ENCODE results near the gene GNGT2. TPM values are rescaled to one million over a fixed set of nuclear protein-coding genes. Genes with fewer than 3 reads are reported as not detected.

GNGT2 gene
- total RNA-seq (1 to 10 TPM; 3.6 to 4.8 TPM), polyA plus RNA-seq (ENCODE audit: insufficient read length in 6 of 6) (1 to 10 TPM; 2.5 to 4.6 (median 3.0) TPM)
- long read RNA-seq, donor 1, result 0 reads
- long read RNA-seq, donor 2, partial matches to known transcripts, result 6 of 11 reads
- long read RNA-seq, donor 2, other reads (novel, unspliced or antisense), result 5 of 11 reads
- long read RNA-seq, donor 3, result 0 reads
- long read RNA-seq, donor 4, partial matches to known transcripts, result 1 of 6 reads
- long read RNA-seq, donor 4, other reads (novel, unspliced or antisense), result 3 of 6 reads
- long read RNA-seq, donor 5, result 0 reads
- long read RNA-seq, donor 6, partial matches to known transcripts, result 0 of 2 reads
- long read RNA-seq, donor 6, other reads (novel, unspliced or antisense), result 0 of 2 reads
- long read RNA-seq, donor 7, partial matches to known transcripts, result 0 of 2 reads
- long read RNA-seq, donor 7, other reads (novel, unspliced or antisense), result 0 of 2 reads
- long read RNA-seq, donor 8, result 0 reads
- long read RNA-seq, donor 9, result 0 reads
- long read RNA-seq, donor 10, partial matches to known transcripts, result 0 of 7 reads
- long read RNA-seq, donor 10, other reads (novel, unspliced or antisense), result 6 of 7 reads
- long read RNA-seq, donor 11, result 0 reads
- long read RNA-seq, donor 12, result 0 reads

DNA sequence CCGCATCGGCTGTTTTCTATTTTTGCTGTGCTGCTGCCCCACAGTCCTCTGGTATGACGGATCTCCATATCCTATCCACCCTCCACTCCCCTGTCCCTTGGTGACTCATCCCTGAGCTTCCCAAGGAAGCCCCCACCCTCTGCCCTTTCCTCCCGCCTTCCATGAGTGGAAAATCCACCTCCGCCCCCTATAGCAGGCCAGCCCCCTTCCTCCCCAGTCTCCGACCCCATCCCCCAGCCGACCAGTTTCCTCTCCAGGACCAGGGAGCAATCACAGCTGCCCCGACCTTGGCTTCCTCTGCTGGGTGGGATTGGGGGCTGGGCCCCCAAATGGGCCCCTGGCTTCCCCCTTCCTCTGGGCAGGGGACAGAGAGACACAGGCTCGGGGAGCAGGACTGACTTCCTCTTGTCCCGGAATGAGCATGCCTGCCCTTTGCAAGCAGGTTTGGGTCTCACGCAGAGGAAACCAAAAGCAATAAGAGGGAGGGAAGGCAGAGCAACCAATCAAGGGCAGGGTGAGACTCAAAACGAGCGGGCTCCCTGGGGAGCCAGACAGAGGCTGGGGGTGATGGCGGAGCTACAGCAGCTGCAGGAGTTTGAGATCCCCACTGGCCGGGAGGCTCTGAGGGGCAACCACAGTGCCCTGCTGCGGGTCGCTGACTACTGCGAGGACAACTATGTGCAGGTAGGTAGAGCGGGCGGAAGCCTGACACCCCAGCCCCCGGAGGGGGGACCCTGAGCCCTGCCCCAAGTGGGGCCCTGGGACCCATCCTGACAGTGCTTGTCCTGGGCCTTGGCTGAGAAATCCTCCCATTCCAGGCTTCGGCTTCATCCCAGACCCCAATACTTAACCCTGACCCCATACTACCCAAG lies at the start of gene GNGT2, which contains the start of gene ABI3:
Gene GNGT2, minus strand, starts transcription at position 417 of the 872 bp plus-strand sequence. CDS start 3,152 bp downstream, outside the sequence.
Gene ABI3, plus strand, starts transcription at position 550 of the 872 bp plus-strand sequence. Its CDS starts 18 bp downstream, at position 568.
- no peaks in the 10 kb centered on the region for H3K9me3 ChIP-seq
- H3K27ac ChIP-seq, result peak within 1 kb of the TSS; percentile 67 to 79
- peak within 1 kb of the TSS; percentile 13 to 56 for H3K4me3 ChIP-seq
- intact Hi-C loops (cut with DNase I), result no loop called here
- no peaks in the 10 kb centered on the region for H3K36me3 ChIP-seq
- peaks cover 0 to 68% of the 10 kb centered on the region in 2 donors for H3K4me1 ChIP-seq
- H3K27me3 ChIP-seq, result peaks cover 0 to 22% of the 10 kb centered on the region in 2 donors
- TF ChIP-seq, protein P1, sequence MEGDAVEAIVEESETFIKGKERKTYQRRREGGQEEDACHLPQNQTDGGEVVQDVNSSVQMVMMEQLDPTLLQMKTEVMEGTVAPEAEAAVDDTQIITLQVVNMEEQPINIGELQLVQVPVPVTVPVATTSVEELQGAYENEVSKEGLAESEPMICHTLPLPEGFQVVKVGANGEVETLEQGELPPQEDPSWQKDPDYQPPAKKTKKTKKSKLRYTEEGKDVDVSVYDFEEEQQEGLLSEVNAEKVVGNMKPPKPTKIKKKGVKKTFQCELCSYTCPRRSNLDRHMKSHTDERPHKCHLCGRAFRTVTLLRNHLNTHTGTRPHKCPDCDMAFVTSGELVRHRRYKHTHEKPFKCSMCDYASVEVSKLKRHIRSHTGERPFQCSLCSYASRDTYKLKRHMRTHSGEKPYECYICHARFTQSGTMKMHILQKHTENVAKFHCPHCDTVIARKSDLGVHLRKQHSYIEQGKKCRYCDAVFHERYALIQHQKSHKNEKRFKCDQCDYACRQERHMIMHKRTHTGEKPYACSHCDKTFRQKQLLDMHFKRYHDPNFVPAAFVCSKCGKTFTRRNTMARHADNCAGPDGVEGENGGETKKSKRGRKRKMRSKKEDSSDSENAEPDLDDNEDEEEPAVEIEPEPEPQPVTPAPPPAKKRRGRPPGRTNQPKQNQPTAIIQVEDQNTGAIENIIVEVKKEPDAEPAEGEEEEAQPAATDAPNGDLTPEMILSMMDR (IDR thresholded peaks at IDR 0.05), result no peak
- DNase-seq (peak; percentile 46 to 77 (median 64)), ATAC-seq (peak; percentile 72)

DNA sequence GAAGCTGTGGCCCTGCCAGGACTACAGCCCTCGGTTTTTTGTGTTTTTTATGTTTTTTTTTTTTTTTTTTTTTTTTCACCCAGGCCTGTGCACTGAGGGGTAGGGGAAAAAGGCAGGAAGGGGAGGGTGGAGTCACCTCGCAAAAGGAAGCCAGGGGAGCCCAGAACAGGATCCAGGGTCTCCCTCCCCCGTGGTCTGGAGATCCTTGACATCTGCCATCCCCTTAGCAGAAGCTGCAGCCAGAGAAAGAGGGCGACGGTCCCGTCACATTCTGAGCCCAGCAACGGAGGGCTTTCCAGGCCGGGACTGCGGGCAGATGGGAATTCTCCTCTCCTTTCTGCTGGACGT lies 49.3 kb upstream of the GNGT2 start:
- Histone ChIP-seq H3K36me3 (no peaks in the 10 kb centered on the region), H3K4me3 (peak overlapping the region; percentile 31 to 53), H3K4me1 (peaks cover 0 to 21% of the 10 kb centered on the region in 2 donors), H3K9me3 (no peaks in the 10 kb centered on the region), H3K27me3 (no peaks in the 10 kb centered on the region), H3K27ac (peak overlapping the region; percentile 83 to 94)
- ATAC-seq, result no peak
- TF ChIP-seq, protein P1 (IDR thresholded peaks at IDR 0.05), result no peak
- intact Hi-C loops (cut with DNase I), result no loop called here
- no peak for DNase-seq

DNA sequence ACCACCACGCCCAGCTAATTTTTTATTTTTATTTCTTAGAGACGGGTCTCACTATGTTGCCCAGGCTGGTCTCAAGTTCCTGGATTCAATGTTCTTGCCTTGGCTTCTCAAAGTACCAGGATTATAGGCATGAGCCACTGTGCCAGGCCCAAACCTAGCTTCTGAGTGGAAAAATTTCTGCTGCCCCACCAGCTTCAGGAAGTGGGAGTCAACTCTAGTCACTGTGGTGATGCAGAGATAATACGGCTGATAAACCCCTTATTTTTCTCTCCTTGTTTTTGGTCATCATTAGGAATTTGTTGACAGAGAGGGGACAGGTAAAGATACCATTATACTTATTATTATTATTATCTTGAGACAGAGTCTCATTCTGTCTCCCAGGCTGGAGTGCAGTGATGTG lies 48.0 kb upstream of the GNGT2 start:
- peak in 1 of 4 donors; percentile 1 for DNase-seq
- intact Hi-C loops (cut with DNase I), result no loop called here

GRCh38 chr17:49255125-49255524 lies 44.8 kb upstream of the GNGT2 start:
- H3K9me3 ChIP-seq, result no peaks in the 10 kb centered on the region
- H3K4me1 ChIP-seq, result peaks cover 0 to 34% of the 10 kb centered on the region in 2 donors
- no peaks in the 10 kb centered on the region for H3K36me3 ChIP-seq
- TF ChIP-seq, protein P1 (IDR thresholded peaks at IDR 0.05), result no peak
- ATAC-seq (no peak), DNase-seq (peak in 1 of 4 donors; percentile 10)
- H3K4me3 ChIP-seq, result no peak overlapping the region
- intact Hi-C loops (cut with DNase I), result no loop called here
- H3K27me3 ChIP-seq, result no peaks in the 10 kb centered on the region
- H3K27ac ChIP-seq, result no peak overlapping the region

More for the DNA sequence above, 48.0 kb upstream of the GNGT2 start:
- no peak for ATAC-seq
- H3K27ac ChIP-seq, result no peak overlapping the region
- TF ChIP-seq, protein P1 (IDR thresholded peaks at IDR 0.05), result no peak
- peaks cover 0 to 21% of the 10 kb centered on the region in 2 donors for H3K4me1 ChIP-seq
- H3K9me3 ChIP-seq, result no peaks in the 10 kb centered on the region
- no peaks in the 10 kb centered on the region for H3K27me3 ChIP-seq
- H3K36me3 ChIP-seq, result no peaks in the 10 kb centered on the region
- no peak overlapping the region for H3K4me3 ChIP-seq
